GM18868 (cell line): ENCODE data around the gene FH.

Experiments
- ATAC-seq: cut with Tn5 transposase; IDR thresholded peaks from one replicate; pipeline ENCODE4 v1.9.1; 2021; ENCODE audit warnings: mild to moderate bottlenecking, moderate library complexity; ENCODE audit not compliant: unreplicated experiment

FH gene

DNA sequence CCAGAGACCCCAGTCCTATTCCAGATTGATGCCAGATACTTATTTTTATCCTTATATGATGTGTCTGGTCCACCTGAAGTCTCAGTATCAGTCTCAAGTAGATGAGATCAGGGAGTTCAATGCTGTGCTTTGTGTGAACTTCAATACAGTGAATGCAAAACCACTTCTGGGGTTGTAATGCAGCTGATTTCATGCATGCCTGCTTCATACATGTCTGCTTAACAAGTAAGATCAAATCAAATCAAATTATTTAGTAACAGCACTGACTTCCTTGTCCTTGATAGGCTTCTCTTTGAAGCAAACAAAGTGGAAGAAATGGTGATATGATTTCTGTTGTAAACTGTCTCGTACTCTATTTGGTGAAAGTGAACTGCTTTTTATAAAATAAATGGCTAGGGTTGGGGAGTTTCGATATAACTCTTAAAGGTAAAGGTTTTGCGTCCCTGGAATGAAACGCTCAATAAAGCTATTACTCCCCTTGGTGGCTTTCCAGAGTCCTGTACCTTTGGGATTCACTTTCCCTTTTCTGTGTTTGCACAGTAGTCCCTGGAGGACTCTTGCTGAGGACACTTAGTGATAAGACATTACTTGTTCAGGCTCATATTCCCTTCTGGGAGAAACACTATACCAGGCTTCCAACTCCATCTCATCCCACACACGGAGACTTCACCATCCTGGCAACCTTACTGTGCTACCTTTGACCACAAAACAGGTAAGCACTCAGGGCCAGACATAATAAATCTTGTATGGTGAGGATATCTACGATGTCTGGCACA is 59.3 kb downstream of the FH start:
- no peak for ATAC-seq

DNA sequence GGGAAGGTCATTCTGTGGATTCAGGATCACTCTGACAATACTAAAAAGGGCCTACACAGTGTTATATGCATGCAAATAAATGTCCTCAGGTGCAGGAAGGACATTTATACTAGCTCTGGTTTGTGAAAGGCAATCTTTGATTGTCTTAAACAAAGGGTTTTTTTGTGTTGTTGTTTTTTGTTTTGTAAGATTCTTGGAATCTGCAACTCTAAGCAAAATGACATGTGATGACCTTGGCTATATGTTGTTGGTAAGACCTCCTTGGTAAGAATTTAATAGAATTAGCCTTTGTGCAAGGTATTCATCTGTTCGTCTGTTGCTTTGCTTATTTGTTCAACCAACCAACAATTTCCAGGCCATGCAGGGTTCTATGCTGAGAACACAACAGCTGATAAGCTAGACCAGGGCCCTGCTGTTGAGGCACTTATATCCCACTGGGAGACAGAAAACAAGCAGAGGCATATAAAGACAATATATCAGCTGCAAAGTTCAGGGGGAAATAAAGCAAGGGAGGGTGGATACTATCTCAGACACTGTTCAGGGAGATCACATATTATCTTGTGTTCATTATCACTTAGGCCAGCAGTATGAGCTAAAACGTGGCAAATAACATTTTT is 60.3 kb downstream of the FH start:
- ATAC-seq, result no peak

DNA sequence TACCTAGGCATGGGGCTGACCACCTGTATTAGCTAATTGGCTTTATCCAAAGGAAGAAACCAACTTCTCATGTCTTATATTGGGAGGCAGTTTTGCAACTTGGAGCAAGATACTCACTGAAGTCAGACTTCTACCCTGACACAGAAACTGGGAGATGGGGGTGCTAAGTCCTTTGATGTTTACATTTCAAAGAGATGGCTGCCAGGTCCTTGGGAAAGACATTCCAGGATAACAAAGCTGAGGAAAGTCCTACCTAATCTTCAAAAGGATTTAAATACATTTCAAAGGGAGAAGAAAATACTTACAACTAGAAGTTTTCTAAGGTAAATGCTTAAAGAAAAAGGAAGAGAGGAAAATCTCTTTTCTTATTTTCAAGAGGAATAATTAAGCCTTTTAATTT is 62.1 kb downstream of the FH start:
- no peak for ATAC-seq

DNA sequence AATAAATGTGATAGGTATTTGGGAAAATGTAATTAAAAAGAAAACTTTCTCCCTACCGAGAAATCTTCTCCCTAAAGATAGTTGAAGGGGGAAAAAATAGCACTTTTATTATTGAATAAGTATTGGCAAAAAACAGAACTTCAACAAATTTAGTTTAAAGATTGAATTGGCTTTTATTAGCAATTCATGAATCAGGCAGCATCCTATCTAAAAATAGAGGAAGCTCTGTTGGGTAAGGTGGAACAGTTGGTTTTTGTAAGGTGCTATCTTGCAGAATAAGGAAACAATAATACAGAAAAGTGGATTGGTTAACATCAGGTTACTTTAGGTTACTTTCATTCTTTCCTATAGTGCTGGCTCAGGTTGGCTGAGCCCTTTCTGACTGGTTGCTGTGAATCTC is 62.8 kb downstream of the FH start:
- ATAC-seq, result no peak

DNA sequence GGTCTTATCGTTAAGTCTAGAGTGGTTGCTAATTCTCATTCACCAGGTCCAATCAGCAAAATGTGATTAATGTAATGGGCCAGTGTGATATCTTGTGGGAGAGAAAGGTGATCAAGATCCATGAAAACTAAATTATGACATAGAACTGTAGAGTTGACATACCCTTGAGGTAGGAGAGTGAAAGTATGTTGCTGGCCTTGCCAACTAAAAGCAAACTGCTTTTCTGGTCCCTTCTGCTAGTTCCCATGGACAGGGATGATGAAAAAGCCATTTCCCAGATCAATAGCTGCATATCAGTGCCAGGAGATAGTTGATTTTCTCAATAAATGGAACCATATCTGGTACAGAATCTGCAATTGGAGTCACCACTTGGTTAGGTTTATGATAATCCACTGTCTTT is 65.8 kb downstream of the FH start:
- ATAC-seq, result no peak

DNA sequence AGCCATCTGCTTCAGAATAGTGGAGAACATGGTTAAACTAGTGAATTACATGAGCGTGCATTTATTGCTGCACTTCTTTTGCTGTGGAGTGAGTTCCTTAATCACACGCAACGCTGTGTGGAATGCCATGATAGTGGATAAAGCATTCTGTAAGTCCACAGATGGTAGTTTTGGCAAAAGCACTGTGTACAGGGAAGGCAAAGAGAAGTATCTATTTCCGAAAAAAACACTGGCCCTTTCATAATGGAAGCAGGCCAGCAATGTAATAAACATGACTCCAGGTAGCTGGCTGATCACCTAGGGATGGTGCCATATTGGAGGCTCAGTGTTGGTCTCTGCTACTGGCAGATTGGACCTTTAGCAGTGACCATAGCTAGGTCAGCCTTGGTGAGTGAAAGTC is 67.6 kb downstream of the FH start:
- ATAC-seq, result no peak
